IMR-90 (cell line): Measurements from ENCODE around the gene KCTD16. TPM values are rescaled to one million over a fixed set of nuclear protein-coding genes. Genes with fewer than 3 reads are reported as not detected.

Experiments
- ATAC-seq: fragments of 200-7000 bp; cut with Tn5 transposase; 2 replicates; pipeline ENCODE4 v1.9.1; 2020; ENCODE audit warnings: low read depth, mild to moderate bottlenecking, moderate library complexity
- BruUV-seq: library from RNA; stranded (reverse); fragments of 400-500 nt; replicated peaks from 2 replicates; lab custom pipeline; 2021; lab: Mats Ljungman, UMichigan
- CTCF ChIA-PET: fragments of 300-600 bp; formaldehyde crosslinking; extraction: SDS; loops from one replicate; lab custom pipeline; 2021; ENCODE audit warnings: antibody characterized with exemption; lab: Yijun Ruan, JAX
- POLR2A ChIA-PET: fragments of 300-600 bp; sonication (Branson Sonifier 250); formaldehyde crosslinking; loops from one replicate; lab custom pipeline; 2022; ENCODE audit warnings: antibody characterized with exemption; ENCODE audit not compliant: unreplicated experiment; lab: Charles Lee
- DNase-seq: peaks from one replicate; pipeline ENCODE4 v3.0.0; 2013
- H2AFZ ChIP-seq: replicated peaks from 2 replicates; pipeline ENCODE3; 2013; ENCODE audit warnings: low read length, mild to moderate bottlenecking; ENCODE audit not compliant: poor library complexity
- H2AK5ac ChIP-seq: 2 replicates; pipeline ENCODE4 v1.6.1; 2013; ENCODE audit warnings: low read depth, low read length, inconsistent platforms
- H2AK9ac ChIP-seq: replicated peaks from 2 replicates; pipeline ENCODE3; 2013; ENCODE audit warnings: mild to moderate bottlenecking, low read depth, low read length, moderate library complexity; ENCODE audit not compliant: poor library complexity
- H2BK120ac ChIP-seq: 2 replicates; pipeline ENCODE4 v1.6.1; 2013; ENCODE audit warnings: low read depth, low read length, inconsistent platforms
- H2BK15ac ChIP-seq: 3 replicates; pipeline ENCODE4 v1.6.1; 2013; ENCODE audit warnings: low read depth, low read length, inconsistent platforms
- H2BK20ac ChIP-seq: 2 replicates; pipeline ENCODE4 v1.6.1; 2013; ENCODE audit warnings: low read depth, mild to moderate bottlenecking, inconsistent platforms, low read length, moderate library complexity
- H2BK5ac ChIP-seq: 2 replicates; pipeline ENCODE4 v1.6.1; 2013; ENCODE audit warnings: mild to moderate bottlenecking, low read depth, low read length, inconsistent platforms; ENCODE audit not compliant: poor library complexity, severe bottlenecking
- H3K14ac ChIP-seq: replicated peaks from 2 replicates; pipeline ENCODE4 v1.6.1; 2013; ENCODE audit warnings: low read depth, low read length, inconsistent platforms
- H3K18ac ChIP-seq: 2 replicates; pipeline ENCODE4 v1.6.1; 2013; ENCODE audit warnings: low read depth, low read length, control low read depth
- H3K23ac ChIP-seq: 2 replicates; pipeline ENCODE4 v1.6.1; 2013; ENCODE audit warnings: low read depth, low read length, inconsistent platforms
- H3K27ac ChIP-seq: 2 replicates; pipeline ENCODE4 v1.5.1; 2013; ENCODE audit warnings: mild to moderate bottlenecking, control low read depth, low read length; ENCODE audit not compliant: insufficient read depth
- H3K27me3 ChIP-seq: 2 replicates; pipeline ENCODE4 v1.6.1; 2013; ENCODE audit warnings: low read length; ENCODE audit not compliant: control insufficient read depth, insufficient read depth
- H3K36me3 ChIP-seq: 2 replicates; pipeline ENCODE4 v1.6.1; 2013; ENCODE audit warnings: low read length, mixed read lengths; ENCODE audit not compliant: control insufficient read depth, insufficient read depth
- H3K4ac ChIP-seq: 2 replicates; pipeline ENCODE4 v1.6.1; 2013; ENCODE audit warnings: low read depth, low read length, inconsistent platforms
- H3K4me1 ChIP-seq: 2 replicates; pipeline ENCODE4 v1.6.1; 2013; ENCODE audit warnings: low read length, mixed read lengths; ENCODE audit not compliant: control insufficient read depth, insufficient read depth
- H3K4me2 ChIP-seq: 2 replicates; pipeline ENCODE4 v1.6.1; 2013; ENCODE audit warnings: low read depth, mild to moderate bottlenecking, control low read depth, low read length, moderate library complexity
- H3K4me3 ChIP-seq: 2 replicates; pipeline ENCODE4 v1.5.1; 2013; ENCODE audit warnings: low read depth, mild to moderate bottlenecking, control low read depth, low read length, moderate library complexity; ENCODE audit not compliant: insufficient read depth
- H3K56ac ChIP-seq: 2 replicates; pipeline ENCODE4 v1.6.1; 2013; ENCODE audit warnings: low read length, inconsistent platforms; ENCODE audit not compliant: insufficient read depth; ENCODE audit errors: extremely low read depth
- H3K79me1 ChIP-seq, 2 experiments: 2 replicates each; pipeline ENCODE4 v1.6.1; 2013; ENCODE audit warnings: low read length in 2 of 2, inconsistent platforms in 1 of 2, low read depth in 1 of 2
- H3K9ac ChIP-seq: 2 replicates; pipeline ENCODE4 v1.6.1; 2013; ENCODE audit warnings: low read depth, low read length, control low read depth
- H3K9me1 ChIP-seq: 2 replicates; pipeline ENCODE4 v1.6.1; 2013; ENCODE audit warnings: low read length, inconsistent platforms; ENCODE audit not compliant: insufficient read depth
- H3K9me3 ChIP-seq: 2 replicates; pipeline ENCODE4 v1.6.1; 2013; ENCODE audit warnings: low read length; ENCODE audit not compliant: control insufficient read depth, insufficient read depth
- H4K20me1 ChIP-seq: 2 replicates; pipeline ENCODE4 v1.6.1; 2013; ENCODE audit warnings: low read length, inconsistent platforms; ENCODE audit not compliant: insufficient read depth
- H4K5ac ChIP-seq: 2 replicates; pipeline ENCODE4 v1.6.1; 2013; ENCODE audit warnings: mild to moderate bottlenecking, low read depth, low read length, control low read depth
- H4K8ac ChIP-seq, 2 experiments: 2 replicates each; pipeline ENCODE4 v1.6.1; 2013; ENCODE audit warnings: low read depth in 2 of 2, low read length in 2 of 2, control low read depth in 1 of 2, inconsistent platforms in 1 of 2
- H4K91ac ChIP-seq: 2 replicates; pipeline ENCODE4 v1.6.1; 2013; ENCODE audit warnings: low read depth, low read length, inconsistent platforms; ENCODE audit not compliant: insufficient read depth
- CEBPB ChIP-seq: IDR thresholded peaks from 2 replicates; pipeline ENCODE4 v1.6.1; 2012; ENCODE audit warnings: low read depth, low read length, improper control_type of control experiment
- CHD1 ChIP-seq: IDR thresholded peaks from 2 replicates; pipeline ENCODE4 v1.6.1; 2012; ENCODE audit warnings: low read depth, low read length, improper control_type of control experiment
- CTCF ChIP-seq: conservative IDR thresholded peaks from 2 replicates; pipeline ENCODE4 v1.5.1; 2012; ENCODE audit warnings: mild to moderate bottlenecking, low read depth, low read length, improper control_type of control experiment
- FOS ChIP-seq: fragments of 150-350 bp; IDR thresholded peaks from 2 replicates; pipeline ENCODE4 v1.6.1; 2016; ENCODE audit warnings: low read depth, low read length
- MAFK ChIP-seq: IDR thresholded peaks from 2 replicates; pipeline ENCODE4 v1.6.1; 2012; ENCODE audit warnings: low read depth, low read length, improper control_type of control experiment
- MAZ ChIP-seq: IDR thresholded peaks from 2 replicates; pipeline ENCODE4 v1.6.1; 2012; ENCODE audit warnings: low read depth, mild to moderate bottlenecking, low read length, improper control_type of control experiment, moderate library complexity, borderline replicate concordance
- NFE2L2 ChIP-seq: fragments of 150-350 bp; IDR thresholded peaks from 2 replicates; pipeline ENCODE4 v1.6.1; 2016; ENCODE audit warnings: low read depth, mild to moderate bottlenecking, low read length
- POLR2A ChIP-seq: IDR thresholded peaks from 2 replicates; pipeline ENCODE4 v1.6.1; 2012; ENCODE audit warnings: mild to moderate bottlenecking, low read depth, low read length
- RAD21 ChIP-seq: IDR thresholded peaks from 2 replicates; pipeline ENCODE4 v1.6.1; 2012; ENCODE audit warnings: low read length, improper control_type of control experiment
- SMC3 ChIP-seq: fragments of 150-350 bp; IDR thresholded peaks from 2 replicates; pipeline ENCODE4 v1.6.1; 2016; ENCODE audit warnings: low read depth, mild to moderate bottlenecking, antibody characterized with exemption, low read length, moderate library complexity
- WGBS, 2 experiments: methylation state at CpG; one replicate each; pipeline versions ENCODE4 v1.1.5 to v1.1.7; 2013; ENCODE audit warnings: missing lambda C conversion rate in 2 of 2; ENCODE audit not compliant: insufficient read length in 1 of 2; ENCODE audit errors: extremely low coverage in 2 of 2; 5-methylcytosine and 5-hydroxymethylcytosine counted together
- dilution Hi-C: fragments of 300-500 bp; cut with HindIII; formaldehyde crosslinking; loops from one replicate; pipeline ENCODE4 v1.14.3; 2018; ENCODE audit warnings: low sequenced_read_pairs; ENCODE audit not compliant: unreplicated experiment
- in situ Hi-C: fragments of 300-500 bp; cut with MboI; formaldehyde crosslinking; loops from 3 replicates; pipeline ENCODE4 v1.14.3; 2019; ENCODE audit warnings: low sequenced_read_pairs, inconsistent platforms, mixed read lengths
- intact Hi-C: fragments of 100-400 bp; cut with micrococcal nuclease; formaldehyde crosslinking; loops from 2 replicates; pipeline ENCODE4 v1.10.0; 2022
- polyA plus RNA-seq, 3 experiments: library from polyadenylated mRNA; depleted of rRNA; stranded (reverse); fragments of >200 nt; gene quantifications; 2 replicates each; pipeline ENCODE4 v1.2.3, GENCODE V29; 2012; ENCODE audit warnings: low replicate concordance in 1 of 3
- total RNA-seq: library from RNA; depleted of rRNA; stranded (reverse); fragments of >200 nt; gene quantifications from 2 replicates; pipeline ENCODE4 v1.2.3, GENCODE V29; 2012
- TF ChIP-seq, protein P1 (sequence below): fragments of 150-350 bp; IDR thresholded peaks from 2 replicates; pipeline ENCODE4 v1.6.1; 2016; ENCODE audit warnings: low read depth, mild to moderate bottlenecking, low read length, moderate library complexity, borderline replicate concordance

The KCTD16 gene
- total and polyA plus RNA-seq, 2 of the 4 experiments (the other 2 are of a cell fraction): 0.43 to 1.1 TPM

- H3K9me1 ChIP-seq: no peaks in the 10 kb centered on the region
- in situ Hi-C loops: no loop called here
- WGBS, 2 experiments: no CpG with 5 or more reads among the region's 1 CpG
- CTCF ChIA-PET: no interaction called here
- no peak overlapping the region for H3K4ac ChIP-seq
- DNase-seq: no peak
- H2BK5ac ChIP-seq: no peak overlapping the region
- no peaks in the 10 kb centered on the region for H3K9me3 ChIP-seq
- dilution Hi-C loops: no loop called here
- H3K23ac ChIP-seq: no peak overlapping the region
- no peak overlapping the region for H4K8ac ChIP-seq
- intact Hi-C loops: no loop called here
- no peaks in the 10 kb centered on the region; the same call in 1 of the 2 replicates for H3K27me3 ChIP-seq
- H4K5ac ChIP-seq: no peak overlapping the region
- no peaks in the 10 kb centered on the region for H3K36me3 ChIP-seq
- H2AFZ ChIP-seq: no peak overlapping the region
- no peak overlapping the region for H3K4me3 ChIP-seq
- no peak overlapping the region for H3K4me2 ChIP-seq
- no peak overlapping the region for H3K14ac ChIP-seq
- H4K20me1 ChIP-seq: no peaks in the 10 kb centered on the region
- no peak overlapping the region for H2BK120ac ChIP-seq
- ATAC-seq: no peak
- POLR2A ChIA-PET: no interaction called here
- no TSS peak for BruUV-seq
- H3K27ac ChIP-seq: no peak overlapping the region
- H3K9ac ChIP-seq: no peak overlapping the region
- no peak overlapping the region for H2BK20ac ChIP-seq
- H4K91ac ChIP-seq: no peak overlapping the region
- H2BK15ac ChIP-seq: no peak overlapping the region
- no peaks in the 10 kb centered on the region for H3K4me1 ChIP-seq
- H3K18ac ChIP-seq: no peak overlapping the region
- no peak for TF ChIP-seq POLR2A
- TF ChIP-seq SMC3: no peak
- TF ChIP-seq CTCF: no peak
- TF ChIP-seq, protein P1, sequence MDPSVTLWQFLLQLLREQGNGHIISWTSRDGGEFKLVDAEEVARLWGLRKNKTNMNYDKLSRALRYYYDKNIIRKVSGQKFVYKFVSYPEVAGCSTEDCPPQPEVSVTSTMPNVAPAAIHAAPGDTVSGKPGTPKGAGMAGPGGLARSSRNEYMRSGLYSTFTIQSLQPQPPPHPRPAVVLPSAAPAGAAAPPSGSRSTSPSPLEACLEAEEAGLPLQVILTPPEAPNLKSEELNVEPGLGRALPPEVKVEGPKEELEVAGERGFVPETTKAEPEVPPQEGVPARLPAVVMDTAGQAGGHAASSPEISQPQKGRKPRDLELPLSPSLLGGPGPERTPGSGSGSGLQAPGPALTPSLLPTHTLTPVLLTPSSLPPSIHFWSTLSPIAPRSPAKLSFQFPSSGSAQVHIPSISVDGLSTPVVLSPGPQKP: no peak
- no peak for TF ChIP-seq NFE2L2
- no peak for TF ChIP-seq MAFK
- TF ChIP-seq CEBPB: no peak
- TF ChIP-seq FOS: no peak
- TF ChIP-seq CHD1: no peak
- TF ChIP-seq RAD21: no peak
- no peak for TF ChIP-seq MAZ
- no peak overlapping the region for H3K56ac ChIP-seq
- H3K79me1 ChIP-seq: no peaks in the 10 kb centered on the region
- no peak overlapping the region for H2AK5ac ChIP-seq
- H2AK9ac ChIP-seq: no peak overlapping the region
Observed at GRCh38 chr5:144335561-144335960, 164.9 kb downstream of the KCTD16 start.
